HEK293 (cell line): Measurements from ENCODE around the gene FZD2.
"Not testable (repeated sequence)": the region's sequence is repeated elsewhere in the genome, so short reads cannot be mapped to it uniquely, and the experiment has no call there.

Source experiments
- CTCF ChIA-PET: fragments of 350-600 bp; formaldehyde crosslinking; extraction: SDS; loops from one replicate; lab custom pipeline; 2021; ENCODE audit warnings: antibody characterized with exemption; lab: Yijun Ruan, JAX
- POLR2A ChIA-PET: fragments of 300-600 bp; formaldehyde crosslinking; extraction: SDS; loops from one replicate; lab custom pipeline; 2020; ENCODE audit warnings: antibody characterized with exemption, inconsistent platforms; lab: Yijun Ruan, JAX
- H3K27ac ChIP-seq: fragments of 200-500 bp; sonication (Bioruptor generic); 2 replicates; pipeline ENCODE4 v1.5.1; 2014; ENCODE audit warnings: low read depth, low read length, control low read depth, inconsistent platforms; ENCODE audit errors: extremely low read depth
- H3K36me3 ChIP-seq, 2 experiments: fragments of 200-500 bp in 1 of 2; sonication (Bioruptor generic) in 1 of 2; 1 replicate in 1 of 2; 2 replicates in 1 of 2; pipeline ENCODE4 v1.5.1; 2014 to 2017; ENCODE audit warnings: inconsistent platforms in 2 of 2, low read length in 2 of 2; ENCODE audit not compliant: control insufficient read depth in 2 of 2, insufficient read depth in 1 of 2
- H3K4me1 ChIP-seq: fragments of 200-500 bp; sonication (Bioruptor generic); 2 replicates; pipeline ENCODE4 v1.5.1; 2014; ENCODE audit warnings: mild to moderate bottlenecking, low read length, inconsistent platforms; ENCODE audit not compliant: control insufficient read depth, insufficient read depth
- H3K4me3 ChIP-seq: 2 replicates; pipeline ENCODE4 v1.5.1; 2011; ENCODE audit warnings: low read depth, mild to moderate bottlenecking, control low read depth, low read length, moderate library complexity
- H3K9me3 ChIP-seq: fragments of 200-500 bp; sonication (Bioruptor generic); 2 replicates; pipeline ENCODE4 v1.5.1; 2014; ENCODE audit warnings: low read depth, low read length, inconsistent platforms; ENCODE audit not compliant: control insufficient read depth, insufficient read depth
- CTCF ChIP-seq: fragments of 450-650 bp; formaldehyde crosslinking; IDR thresholded peaks from 2 replicates; pipeline ENCODE4 v1.5.1; 2016; ENCODE audit warnings: missing biosample characterization, missing genetic modification characterization
- GLI2 ChIP-seq: fragments of 450-650 bp; formaldehyde crosslinking; IDR thresholded peaks from 2 replicates; pipeline ENCODE4; 2017; ENCODE audit warnings: missing biosample characterization, missing genetic modification characterization, low read depth, borderline replicate concordance
- OVOL3 ChIP-seq: fragments of 450-650 bp; formaldehyde crosslinking; IDR thresholded peaks from 2 replicates; pipeline ENCODE4 v1.5.1; 2016; ENCODE audit warnings: missing biosample characterization, missing genetic modification characterization
- REPIN1 ChIP-seq: fragments of 450-650 bp; formaldehyde crosslinking; IDR thresholded peaks from 2 replicates; pipeline ENCODE4 v1.5.1; 2017; ENCODE audit warnings: missing biosample characterization, missing genetic modification characterization, low read depth
- SCRT2 ChIP-seq: fragments of 450-650 bp; formaldehyde crosslinking; IDR thresholded peaks from 2 replicates; pipeline ENCODE4 v1.5.1; 2016; ENCODE audit warnings: missing biosample characterization, missing genetic modification characterization
- SP2 ChIP-seq: fragments of 450-650 bp; formaldehyde crosslinking; IDR thresholded peaks from 2 replicates; pipeline ENCODE4 v1.5.1; 2016; ENCODE audit warnings: missing biosample characterization, missing genetic modification characterization
- WT1 ChIP-seq: fragments of 450-650 bp; formaldehyde crosslinking; IDR thresholded peaks from 2 replicates; pipeline ENCODE4 v1.5.1; 2016; ENCODE audit warnings: missing biosample characterization, missing genetic modification characterization
- YY1 ChIP-seq: fragments of 450-650 bp; formaldehyde crosslinking; IDR thresholded peaks from 2 replicates; pipeline ENCODE4 v1.5.1; 2018; ENCODE audit warnings: missing biosample characterization, missing genetic modification characterization
- ZFP37 ChIP-seq: fragments of 450-650 bp; formaldehyde crosslinking; IDR thresholded peaks from 2 replicates; pipeline ENCODE4 v1.5.1; 2016; ENCODE audit warnings: missing biosample characterization, missing genetic modification characterization
- ZNF169 ChIP-seq: fragments of 450-650 bp; formaldehyde crosslinking; IDR thresholded peaks from 2 replicates; pipeline ENCODE4 v1.5.1; 2016; ENCODE audit warnings: missing biosample characterization, missing genetic modification characterization
- ZNF274 ChIP-seq, 2 experiments: fragments of 200-500 bp in 1 of 2; fragments of 450-650 bp in 1 of 2; sonication (Bioruptor generic) in 1 of 2; formaldehyde crosslinking in 1 of 2; IDR thresholded peaks; 2 replicates each; pipeline versions ENCODE4 v1.5.1 to v1.6.1; 2014 to 2016; ENCODE audit warnings: borderline replicate concordance in 1 of 2, inconsistent platforms in 1 of 2, low read length in 1 of 2, missing biosample characterization in 1 of 2, missing genetic modification characterization in 1 of 2
- ZNF292 ChIP-seq: fragments of 450-650 bp; formaldehyde crosslinking; IDR thresholded peaks from 2 replicates; pipeline ENCODE4 v1.5.1; 2016; ENCODE audit warnings: low read depth, missing biosample characterization, missing genetic modification characterization, borderline replicate concordance
- ZNF501 ChIP-seq: fragments of 450-650 bp; formaldehyde crosslinking; IDR thresholded peaks from 2 replicates; pipeline ENCODE4 v1.5.1; 2016; ENCODE audit warnings: missing biosample characterization, missing genetic modification characterization
- ZNF530 ChIP-seq: fragments of 450-650 bp; formaldehyde crosslinking; IDR thresholded peaks from 2 replicates; pipeline ENCODE4 v1.5.1; 2016; ENCODE audit warnings: low read depth, missing biosample characterization, missing genetic modification characterization
- ZNF558 ChIP-seq: fragments of 450-650 bp; formaldehyde crosslinking; IDR thresholded peaks from 2 replicates; pipeline ENCODE4 v1.5.1; 2016; ENCODE audit warnings: missing biosample characterization, missing genetic modification characterization
- ZNF596 ChIP-seq: fragments of 450-650 bp; IDR thresholded peaks from 2 replicates; pipeline ENCODE4 v1.5.0; 2018; ENCODE audit warnings: missing biosample characterization, mild to moderate bottlenecking, missing genetic modification characterization, moderate library complexity
- ZNF704 ChIP-seq: fragments of 450-650 bp; formaldehyde crosslinking; IDR thresholded peaks from 2 replicates; pipeline ENCODE4 v1.5.1; 2016; ENCODE audit warnings: missing biosample characterization, missing genetic modification characterization
- ZSCAN30 ChIP-seq: fragments of 450-650 bp; IDR thresholded peaks from 2 replicates; pipeline ENCODE4 v1.5.1; 2018; ENCODE audit warnings: missing biosample characterization, mild to moderate bottlenecking, missing genetic modification characterization, moderate library complexity
- ZSCAN5A ChIP-seq: fragments of 450-650 bp; formaldehyde crosslinking; IDR thresholded peaks from 2 replicates; pipeline ENCODE4 v1.5.1; 2016; ENCODE audit warnings: missing biosample characterization, missing genetic modification characterization

The FZD2 gene

GRCh38 chr17:44537922-44538321, 19.4 kb upstream of the FZD2 start:
- not testable (repeated sequence) for H3K36me3 ChIP-seq, H3K4me3 ChIP-seq, H3K27ac ChIP-seq, H3K4me1 ChIP-seq, H3K9me3 ChIP-seq
- 0 out of 2 replicates have a peak, but pooled peaks have one; percentile 7 for TF ChIP-seq SP2 (tag by site-specific recombination)
- ChIA-PET POLR2A (interaction anchor here (0.7 to 0.8 kb wide), 2 partner anchors 19 to 36 kb away, joined by 3 read pairs; partner anchors contain the start of gene FZD2), CTCF (interaction anchor here (0.9 to 3.9 kb wide), 2 partner anchors 99 to 101 kb away, joined by 3 to 18 read pairs; no protein-coding TSS in a partner anchor)

- no peaks in the 10 kb centered on the region for H3K9me3 ChIP-seq
- POLR2A ChIA-PET: interaction anchor here (1.4 kb wide), 1 partner anchor 17 kb away, joined by 5 read pairs; the partner anchor contains the start of gene FZD2
- no peak overlapping the region for H3K27ac ChIP-seq
- H3K4me1 ChIP-seq: 0 out of 2 replicates have a peak, but pooled peaks cover 3% of the 10 kb centered on the region
- CTCF ChIA-PET: interaction anchor here (0.5 to 0.9 kb wide), 3 partner anchors 9 to 93 kb away, joined by 3 read pairs; no protein-coding TSS in a partner anchor
- TF ChIP-seq ZFP37 (tag by site-specific recombination) (no peak), CTCF (tag by site-specific recombination) (no peak), YY1 (no peak), ZNF169 (tag by site-specific recombination) (no peak), ZNF558 (tag by site-specific recombination) (no peak), GLI2 (no peak), ZSCAN5A (tag by site-specific recombination) (no peak), WT1 (tag by site-specific recombination) (no peak), OVOL3 (tag by site-specific recombination) (no peak), ZNF501 (tag by site-specific recombination) (no peak), ZNF704 (no peak), REPIN1 (tag by site-specific recombination) (no peak), ZNF530 (tag by site-specific recombination) (no peak), ZSCAN30 (tag by site-specific recombination) (no peak), ZNF292 (no peak), SCRT2 (tag by site-specific recombination) (no peak), ZNF596 (no peak), ZNF274 (IDR thresholded peaks at IDR 0.05; ENCODE audit: low read length) (no peak), ZNF274 (tag by site-specific recombination; IDR thresholded peaks at IDR 0.05; ENCODE audit: borderline replicate concordance) (no peak)
- no peaks in the 10 kb centered on the region for H3K36me3 ChIP-seq
- no peak overlapping the region for H3K4me3 ChIP-seq
Measured at GRCh38 chr17:44539673-44540072, 17.6 kb upstream of the FZD2 start.
